Mucosa of rectum (tissue), 2 donors: ENCODE results near the gene FAM50B.

ENCODE experiments used
- H3K27ac ChIP-seq, 2 donors: one replicate each; pipeline ENCODE4 v1.7.0; 2013; ENCODE audit warnings: inconsistent platforms in 2 of 2, low read depth in 2 of 2, low read length in 2 of 2
- H3K27me3 ChIP-seq, 2 donors: one replicate each; pipeline ENCODE4 v1.7.0; 2013; ENCODE audit warnings: low read length in 2 of 2; ENCODE audit not compliant: control insufficient read depth in 2 of 2, insufficient read depth in 2 of 2
- H3K36me3 ChIP-seq, 2 donors: one replicate each; pipeline ENCODE4 v1.7.0; 2013; ENCODE audit warnings: low read length in 2 of 2; ENCODE audit not compliant: control insufficient read depth in 2 of 2, insufficient read depth in 2 of 2
- H3K4me1 ChIP-seq, 2 donors: one replicate each; pipeline ENCODE4 v1.7.0; 2013; ENCODE audit warnings: low read length in 2 of 2, mild to moderate bottlenecking in 1 of 2; ENCODE audit not compliant: control insufficient read depth in 2 of 2, insufficient read depth in 2 of 2
- H3K4me3 ChIP-seq, 2 donors: one replicate each; pipeline ENCODE4 v1.7.0; 2013; ENCODE audit warnings: low read length in 2 of 2
- H3K9ac ChIP-seq, 2 donors: one replicate each; pipeline ENCODE4 v1.7.0; 2013; ENCODE audit warnings: low read length in 2 of 2, low read depth in 1 of 2, mild to moderate bottlenecking in 1 of 2
- H3K9me3 ChIP-seq, 2 donors: one replicate each; pipeline ENCODE4 v1.7.0; 2013; ENCODE audit warnings: low read length in 2 of 2; ENCODE audit not compliant: control insufficient read depth in 2 of 2
- donor health status: healthy.
- donor health status: Normal muscosa, but diverticular disease.

The FAM50B gene

DNA sequence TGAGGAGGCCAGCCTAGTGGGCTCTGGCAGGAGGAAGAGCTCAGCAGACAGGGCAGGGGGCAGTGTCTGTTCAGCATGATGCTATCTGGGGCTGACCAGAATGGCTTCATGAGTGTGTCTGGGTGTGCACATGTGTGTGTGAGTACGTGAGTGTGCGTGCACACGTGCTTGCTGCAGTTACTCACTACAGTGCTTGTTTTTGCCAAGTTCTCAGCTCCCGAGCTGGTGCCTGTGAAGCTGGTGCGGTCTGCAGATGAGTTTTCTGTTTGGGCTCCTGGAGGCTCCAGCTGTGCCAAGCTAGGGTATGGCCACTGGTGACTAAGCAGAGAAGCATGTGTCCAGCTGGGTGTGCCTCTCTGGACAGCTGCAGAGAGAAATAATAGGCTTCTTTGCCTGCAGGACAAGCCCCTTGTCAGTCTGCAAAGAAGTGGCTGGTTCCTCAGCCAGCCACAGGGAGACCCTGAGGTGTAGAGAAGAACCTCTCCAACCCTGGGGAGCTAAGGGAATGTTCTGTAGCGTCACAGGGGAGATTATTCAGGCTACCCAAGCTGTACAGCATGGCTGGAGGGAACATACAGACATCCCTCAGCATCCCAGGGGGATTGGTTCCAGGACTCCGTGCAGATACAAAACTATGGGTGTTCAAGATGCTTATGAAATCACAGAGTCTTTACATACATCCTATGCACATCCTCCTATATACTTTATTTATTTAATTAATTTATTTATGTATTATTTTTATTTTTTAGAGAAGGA is 40.2 kb upstream of the FAM50B start:
- H3K36me3 ChIP-seq: no peaks in the 10 kb centered on the region
- no peaks in the 10 kb centered on the region for H3K9me3 ChIP-seq
- no peaks in the 10 kb centered on the region for H3K27me3 ChIP-seq
- no peak overlapping the region for H3K4me3 ChIP-seq
- no peak overlapping the region for H3K27ac ChIP-seq
- no peaks in the 10 kb centered on the region for H3K4me1 ChIP-seq
- no peak overlapping the region for H3K9ac ChIP-seq

DNA sequence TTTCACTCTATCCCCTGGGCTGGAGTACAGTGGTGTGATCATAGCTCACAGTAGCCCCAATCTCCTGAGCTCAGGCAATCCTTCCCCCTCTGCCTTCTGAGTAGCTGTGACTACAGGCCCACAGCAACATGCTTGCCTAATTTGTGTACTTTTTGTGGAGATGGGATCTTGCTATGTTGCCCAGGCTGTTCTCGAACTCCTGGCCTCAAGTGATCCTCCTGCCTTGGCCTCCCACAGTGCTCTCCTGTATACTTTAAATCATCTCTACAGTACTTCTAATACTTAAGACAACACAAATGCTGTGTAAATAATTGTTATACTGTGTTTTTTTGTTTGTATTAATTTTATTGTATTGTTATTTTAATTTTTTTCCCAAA is 39.7 kb upstream of the FAM50B start:
- H3K9me3 ChIP-seq: no peaks in the 10 kb centered on the region
- H3K4me1 ChIP-seq: no peaks in the 10 kb centered on the region
- no peaks in the 10 kb centered on the region for H3K27me3 ChIP-seq
- H3K27ac ChIP-seq: no peak overlapping the region
- no peak overlapping the region for H3K4me3 ChIP-seq
- H3K36me3 ChIP-seq: no peaks in the 10 kb centered on the region
- H3K9ac ChIP-seq: no peak overlapping the region

DNA sequence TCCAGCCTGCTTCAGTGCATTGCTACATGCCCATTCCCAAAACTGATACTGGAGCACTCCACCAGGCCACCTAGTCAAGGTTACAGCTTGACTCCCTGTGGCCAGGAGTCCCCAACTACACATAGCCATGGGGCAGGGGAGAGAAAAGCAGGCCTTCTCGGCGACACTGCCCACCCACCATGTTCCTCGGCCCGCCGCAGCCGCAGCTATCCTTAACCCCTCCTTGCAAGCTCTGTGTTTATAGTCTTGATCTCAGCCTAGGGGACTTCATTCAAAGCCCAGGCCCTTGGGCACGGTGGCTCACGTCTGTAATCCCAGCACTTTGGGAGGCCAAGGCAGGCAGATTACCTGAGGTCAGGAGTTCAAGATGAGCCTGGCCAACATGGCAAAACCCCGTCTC is 39.2 kb upstream of the FAM50B start:
- no peak overlapping the region for H3K9ac ChIP-seq
- no peaks in the 10 kb centered on the region for H3K36me3 ChIP-seq
- no peaks in the 10 kb centered on the region for H3K9me3 ChIP-seq
- H3K27me3 ChIP-seq: no peaks in the 10 kb centered on the region
- H3K4me1 ChIP-seq: no peaks in the 10 kb centered on the region
- H3K4me3 ChIP-seq: no peak overlapping the region
- no peak overlapping the region for H3K27ac ChIP-seq

DNA sequence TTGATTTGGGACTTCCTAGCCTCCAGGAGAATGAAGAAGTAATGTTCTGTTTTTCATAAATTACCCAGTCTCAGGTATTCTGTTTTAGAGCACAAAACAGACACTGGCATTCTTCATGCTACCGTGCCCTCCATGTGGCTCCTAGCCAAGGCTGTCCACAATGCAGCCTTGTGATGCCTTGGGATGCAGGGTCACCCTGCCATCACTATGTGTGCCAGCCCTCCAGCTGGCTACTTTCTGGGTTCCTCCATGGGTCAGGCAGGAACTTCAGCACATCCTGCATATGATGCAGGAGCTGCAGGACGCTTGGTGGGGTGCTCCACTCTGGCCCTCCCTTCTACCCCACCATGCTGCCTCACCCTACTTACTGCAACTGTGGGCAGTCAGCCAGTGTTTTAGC is 38.0 kb upstream of the FAM50B start:
- Histone ChIP-seq H3K9ac (no peak overlapping the region), H3K36me3 (no peaks in the 10 kb centered on the region), H3K27ac (no peak overlapping the region), H3K27me3 (no peaks in the 10 kb centered on the region), H3K4me1 (no peaks in the 10 kb centered on the region), H3K9me3 (no peaks in the 10 kb centered on the region), H3K4me3 (no peak overlapping the region)

DNA sequence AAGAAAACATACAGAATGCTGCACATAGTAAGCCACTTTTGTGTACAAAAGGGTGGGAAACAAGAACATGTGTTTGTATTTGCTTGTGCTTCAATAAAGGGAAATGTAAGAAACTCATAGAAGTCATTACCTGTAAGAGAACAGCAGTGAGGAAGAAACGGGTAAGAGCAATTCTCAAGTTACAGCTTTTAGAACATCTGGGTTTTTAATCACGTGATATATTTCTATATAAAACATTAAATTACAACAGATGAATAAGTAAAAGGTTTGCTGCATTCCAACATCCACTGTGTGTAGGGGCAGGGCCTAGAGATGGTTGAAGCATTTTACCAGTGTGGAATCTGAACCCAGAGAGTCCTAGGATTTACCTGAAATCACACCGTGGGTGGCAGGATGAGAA is 36.6 kb upstream of the FAM50B start:
- no peaks in the 10 kb centered on the region for H3K36me3 ChIP-seq
- no peaks in the 10 kb centered on the region for H3K27me3 ChIP-seq
- no peak overlapping the region for H3K4me3 ChIP-seq
- no peak overlapping the region for H3K27ac ChIP-seq
- H3K4me1 ChIP-seq: no peaks in the 10 kb centered on the region
- H3K9me3 ChIP-seq: no peaks in the 10 kb centered on the region
- no peak overlapping the region for H3K9ac ChIP-seq

DNA sequence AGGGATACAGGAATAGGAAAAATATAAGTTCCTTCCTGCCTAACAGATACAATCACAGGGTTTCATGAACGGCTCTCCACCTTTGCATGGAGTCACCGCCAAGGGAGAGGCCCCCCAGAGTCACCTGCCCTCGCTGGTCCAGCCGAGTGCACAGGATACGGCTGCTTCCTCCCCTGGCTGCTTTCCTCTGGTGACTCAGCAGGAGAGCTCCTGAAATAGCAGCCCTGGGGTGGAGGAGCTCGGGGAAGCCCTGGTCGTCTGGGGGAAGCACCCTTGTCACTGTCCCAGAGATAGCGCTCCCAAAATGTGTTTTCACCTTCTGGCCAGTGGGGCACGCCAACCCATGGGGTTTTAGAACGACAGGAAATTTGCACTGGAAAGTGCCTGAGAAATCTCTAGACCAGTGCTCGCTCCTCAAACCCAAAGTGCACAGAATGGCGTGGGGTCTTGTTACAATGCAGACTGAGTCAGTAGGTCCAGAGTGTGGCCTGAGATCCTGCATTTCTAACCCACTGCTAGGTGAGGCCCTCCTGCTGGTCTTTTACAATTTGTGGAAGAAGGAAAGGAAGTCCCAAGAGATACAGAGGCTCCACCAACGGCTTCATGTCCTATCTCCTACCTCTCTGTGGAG is 35.9 kb upstream of the FAM50B start:
- H3K27ac ChIP-seq: no peak overlapping the region
- H3K4me3 ChIP-seq: no peak overlapping the region
- H3K27me3 ChIP-seq: no peaks in the 10 kb centered on the region
- no peaks in the 10 kb centered on the region for H3K4me1 ChIP-seq
- no peak overlapping the region for H3K9ac ChIP-seq
- H3K36me3 ChIP-seq: no peaks in the 10 kb centered on the region
- no peaks in the 10 kb centered on the region for H3K9me3 ChIP-seq

DNA sequence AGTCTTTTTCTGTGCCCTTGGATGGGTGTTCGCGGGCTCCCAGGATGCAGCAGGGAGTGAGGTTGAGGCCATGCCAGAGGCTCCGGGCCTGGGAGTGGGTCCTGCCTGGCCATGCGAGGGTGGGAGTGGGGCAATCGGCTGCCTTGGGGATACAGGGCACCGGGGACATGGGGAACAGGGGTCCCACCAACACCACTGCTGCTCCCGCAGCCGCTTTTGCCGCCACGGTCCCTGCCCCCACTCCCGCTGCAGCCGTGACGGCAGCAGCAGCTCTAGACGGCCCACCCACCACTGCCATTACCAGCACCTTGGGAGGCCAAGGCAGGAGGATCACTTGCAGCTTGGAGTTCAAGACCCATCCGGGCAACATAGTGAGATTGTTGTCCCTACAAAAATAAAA is 35.3 kb upstream of the FAM50B start:
- no peaks in the 10 kb centered on the region for H3K4me1 ChIP-seq
- no peak overlapping the region for H3K4me3 ChIP-seq
- no peaks in the 10 kb centered on the region for H3K9me3 ChIP-seq
- no peak overlapping the region for H3K27ac ChIP-seq
- no peaks in the 10 kb centered on the region for H3K27me3 ChIP-seq
- no peaks in the 10 kb centered on the region for H3K36me3 ChIP-seq
- H3K9ac ChIP-seq: no peak overlapping the region

DNA sequence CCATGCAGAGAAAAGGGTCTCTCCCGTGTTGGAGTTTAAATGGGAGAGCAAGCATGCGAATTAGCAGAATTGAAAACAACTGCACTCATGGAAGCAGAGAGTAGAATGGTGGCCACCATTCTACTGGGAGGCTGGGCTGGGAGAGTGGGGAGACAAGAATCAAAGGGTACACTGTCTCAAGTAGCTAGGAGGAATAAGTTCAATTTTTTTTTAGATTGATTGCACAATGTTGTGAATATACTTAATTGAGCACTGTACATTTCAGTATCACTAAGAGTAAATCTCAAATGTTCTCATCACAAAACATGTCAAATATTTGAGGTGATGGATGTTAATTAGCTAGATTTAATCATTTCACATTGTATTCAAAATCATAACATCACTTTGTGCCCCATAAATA is 34.6 kb upstream of the FAM50B start:
- Histone ChIP-seq H3K36me3 (no peaks in the 10 kb centered on the region), H3K9ac (no peak overlapping the region), H3K27me3 (no peaks in the 10 kb centered on the region), H3K4me1 (no peaks in the 10 kb centered on the region), H3K27ac (no peak overlapping the region), H3K4me3 (no peak overlapping the region), H3K9me3 (no peaks in the 10 kb centered on the region)

DNA sequence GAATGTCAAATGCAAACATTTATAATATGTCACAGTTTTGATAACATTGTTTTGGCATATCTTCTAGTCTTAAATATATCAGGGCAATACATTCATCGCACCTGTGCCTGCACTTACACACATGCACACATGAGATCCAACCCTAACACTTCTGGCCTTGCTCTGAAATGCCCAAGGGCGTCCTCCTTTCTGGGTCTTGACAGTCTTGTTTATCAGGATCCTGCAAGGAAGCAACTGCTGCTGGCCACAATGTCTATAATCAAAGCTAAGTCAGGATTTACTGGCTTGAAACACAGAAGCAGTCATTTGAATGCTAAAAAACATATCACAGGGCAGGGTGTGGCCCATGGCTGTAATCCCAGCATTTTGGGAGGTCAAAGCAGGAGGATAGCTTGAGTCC is 32.9 kb upstream of the FAM50B start:
- Histone ChIP-seq H3K27ac (no peak overlapping the region), H3K9me3 (no peaks in the 10 kb centered on the region), H3K4me3 (no peak overlapping the region), H3K9ac (no peak overlapping the region), H3K36me3 (no peaks in the 10 kb centered on the region), H3K27me3 (no peaks in the 10 kb centered on the region), H3K4me1 (no peaks in the 10 kb centered on the region)

DNA sequence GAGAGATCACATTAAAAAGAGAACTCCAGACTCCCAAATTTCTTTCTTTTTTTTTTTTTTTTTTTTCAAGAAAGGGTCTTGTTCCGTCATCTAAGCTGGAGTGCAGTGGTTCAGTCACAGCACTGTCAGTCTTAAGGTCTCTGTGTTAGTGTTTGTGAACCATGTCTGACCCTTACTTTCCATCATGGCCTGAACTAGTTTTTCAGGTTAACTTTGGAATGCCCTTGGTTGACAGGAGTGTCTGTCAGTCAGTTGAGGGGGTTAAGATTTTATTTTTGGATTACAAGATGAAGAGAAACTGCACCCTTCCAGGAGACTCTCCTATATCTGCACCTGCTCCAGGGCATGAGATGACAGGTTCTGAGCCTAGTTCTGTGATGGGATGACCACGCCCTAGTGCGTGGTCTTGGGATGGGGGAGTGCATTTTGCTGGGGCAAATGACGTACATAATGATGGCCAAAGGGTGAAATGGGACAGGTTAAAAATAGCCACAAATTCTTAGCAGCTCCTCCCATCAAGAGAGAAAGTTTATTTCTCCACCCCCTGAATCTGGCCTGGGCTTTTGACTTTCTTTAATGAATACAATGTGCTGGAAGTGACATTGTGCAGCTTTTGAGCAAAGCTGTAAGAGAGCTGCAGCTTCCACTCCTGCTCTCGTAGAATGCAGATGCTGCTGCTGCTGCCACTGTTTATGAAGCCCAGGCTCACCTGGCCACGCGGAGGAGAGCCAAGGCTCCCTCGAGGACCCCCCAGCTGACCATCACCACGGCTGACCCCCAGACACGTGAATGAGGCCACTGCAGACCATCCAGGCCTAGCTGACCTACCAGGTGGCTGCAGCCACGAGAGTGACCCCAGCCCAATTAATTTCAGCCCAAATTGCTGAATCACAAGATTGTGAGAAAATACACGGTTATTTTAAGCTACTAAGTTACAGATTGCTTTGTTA is 29.7 kb upstream of the FAM50B start:
- H3K9me3 ChIP-seq: no peaks in the 10 kb centered on the region
- no peak overlapping the region for H3K9ac ChIP-seq
- H3K27ac ChIP-seq: no peak overlapping the region
- no peak overlapping the region for H3K4me3 ChIP-seq
- no peaks in the 10 kb centered on the region for H3K36me3 ChIP-seq
- H3K27me3 ChIP-seq: no peaks in the 10 kb centered on the region
- H3K4me1 ChIP-seq: no peaks in the 10 kb centered on the region
